HG02678 (cell line): ENCODE data around the gene UQCC2.

Experiments
- ATAC-seq: cut with Tn5 transposase; IDR thresholded peaks from one replicate; pipeline ENCODE4 v1.9.1; 2021; ENCODE audit warnings: mild to moderate bottlenecking, moderate library complexity; ENCODE audit not compliant: unreplicated experiment

The UQCC2 gene

DNA sequence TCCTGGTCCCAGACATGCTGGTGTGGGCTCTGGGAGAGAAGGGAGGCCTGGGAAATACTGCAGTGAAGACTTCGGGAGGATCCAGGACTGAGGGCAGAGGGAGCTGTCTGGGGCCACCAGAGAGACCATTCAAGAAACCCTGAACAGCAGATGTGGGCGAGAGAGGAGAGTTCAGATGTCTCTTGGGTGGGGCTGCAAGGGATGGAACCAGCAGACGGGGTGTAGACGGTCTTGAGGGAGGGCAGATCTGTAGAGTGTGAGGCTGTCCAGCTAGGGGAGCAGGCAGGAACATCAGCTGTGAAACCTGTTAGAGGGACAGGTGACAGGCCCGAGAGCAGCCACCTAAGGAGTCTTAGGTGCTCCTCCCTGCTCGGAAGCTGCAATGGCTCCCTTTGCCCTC, 51.5 kb downstream of the UQCC2 start:
- ATAC-seq = no peak

DNA sequence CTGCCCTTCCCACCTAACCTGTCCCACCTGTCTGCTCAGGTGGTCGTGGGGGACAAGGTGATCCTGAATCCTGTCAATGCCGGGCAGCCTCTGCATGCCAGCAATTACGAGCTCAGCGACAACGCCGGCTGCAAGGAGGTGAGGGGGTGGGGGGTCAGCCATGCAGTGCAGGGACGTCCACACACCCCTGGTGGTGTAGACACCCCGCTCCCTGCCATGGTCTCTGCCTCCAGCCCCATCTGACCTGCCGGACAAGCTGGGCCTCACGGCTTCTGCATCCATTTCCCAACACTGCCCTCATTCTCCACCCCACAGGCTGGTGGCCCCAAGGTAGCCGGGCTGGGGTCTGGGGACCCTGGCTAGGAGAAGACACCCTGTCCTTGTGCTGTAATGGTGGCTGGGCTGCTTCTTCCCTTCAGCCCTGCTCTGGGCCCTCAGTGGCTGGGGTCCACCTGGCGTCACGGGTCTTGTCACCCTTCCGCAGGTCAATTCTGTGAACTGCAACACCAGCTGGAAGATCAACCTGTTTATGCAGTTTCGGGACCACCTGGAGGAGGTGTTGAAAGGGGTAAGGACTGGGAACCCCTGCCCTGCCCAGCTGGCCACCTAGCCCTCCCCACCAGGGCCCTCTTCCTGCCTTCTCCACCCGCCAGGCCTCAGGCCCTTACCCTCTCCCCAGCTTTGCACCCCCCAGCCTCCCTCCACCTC, 52.4 kb downstream of the UQCC2 start:
- no peak for ATAC-seq

DNA sequence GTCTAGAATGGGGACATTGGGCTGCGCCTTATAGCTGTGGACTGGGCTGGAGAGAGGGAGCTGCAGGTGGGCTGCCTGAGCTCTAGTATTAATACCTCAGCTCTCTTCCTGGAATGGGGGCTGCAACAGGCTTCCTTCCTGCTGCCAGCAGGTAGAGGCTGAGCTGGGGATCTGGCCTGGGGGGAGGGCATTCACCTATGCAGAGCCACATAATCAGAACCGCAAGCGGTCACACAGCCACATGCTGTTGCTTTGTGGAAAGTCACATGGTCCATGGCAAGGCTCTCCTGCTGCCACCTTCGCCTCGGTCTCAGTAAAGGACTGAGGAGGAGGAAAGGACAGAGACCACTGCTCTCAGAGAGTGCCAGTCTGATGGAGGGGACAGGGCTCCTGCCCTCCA, 54.7 kb downstream of the UQCC2 start:
- ATAC-seq = no peak

DNA sequence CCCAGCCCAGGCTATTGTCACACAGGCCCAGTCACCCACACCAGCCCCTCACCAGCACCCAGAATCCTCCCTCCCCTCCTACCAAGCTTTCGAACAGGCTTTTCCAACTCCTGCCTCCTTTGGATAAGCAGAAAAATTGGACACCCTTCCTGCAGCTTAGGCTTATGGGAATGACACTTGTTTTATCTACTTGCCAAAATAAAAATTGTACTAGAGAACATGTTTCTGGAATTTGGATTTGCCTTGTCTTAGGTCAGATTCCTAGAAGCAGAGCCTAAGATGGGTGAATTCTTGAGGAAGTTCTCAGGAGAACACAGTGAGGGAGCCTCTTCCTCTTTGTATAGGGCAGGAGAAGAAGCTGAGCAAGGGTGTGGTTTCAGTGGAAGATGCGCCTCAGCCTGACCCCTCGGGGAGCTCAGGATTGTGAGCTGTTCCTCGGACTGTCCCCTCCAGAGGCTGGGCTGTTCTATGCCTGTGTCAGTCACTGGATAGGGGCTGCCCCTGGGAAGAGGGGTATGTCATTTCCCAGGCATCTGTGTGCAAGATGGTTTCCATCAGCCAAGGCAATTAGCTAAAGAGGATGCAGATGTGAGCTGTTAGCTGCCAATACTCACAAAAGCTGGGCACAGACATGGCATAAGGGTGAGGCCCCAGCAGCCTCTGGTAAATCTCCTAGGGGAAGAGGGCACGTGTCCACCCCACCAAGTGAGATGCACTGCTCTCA, 56.5 kb downstream of the UQCC2 start:
- no peak for ATAC-seq

DNA sequence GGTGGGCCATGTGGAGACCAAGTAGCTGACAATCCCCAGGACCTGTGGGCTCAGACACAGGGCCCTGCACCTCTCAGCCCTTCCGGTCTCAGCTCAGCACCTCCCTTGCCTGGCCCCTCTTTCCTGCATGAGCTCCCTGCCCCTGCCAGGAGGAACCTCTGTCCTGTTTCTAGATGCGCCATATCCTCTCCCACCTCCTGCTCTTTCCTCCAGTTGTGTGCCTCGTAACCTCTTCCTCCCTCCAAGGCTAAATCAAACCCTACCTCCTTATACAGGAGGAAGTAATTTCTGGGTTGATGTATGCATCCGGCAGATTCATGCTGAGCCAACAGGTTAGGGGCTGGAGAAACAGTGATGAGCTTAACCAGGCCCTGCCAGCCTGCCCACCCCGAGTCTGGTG, 59.5 kb downstream of the UQCC2 start:
- no peak for ATAC-seq

DNA sequence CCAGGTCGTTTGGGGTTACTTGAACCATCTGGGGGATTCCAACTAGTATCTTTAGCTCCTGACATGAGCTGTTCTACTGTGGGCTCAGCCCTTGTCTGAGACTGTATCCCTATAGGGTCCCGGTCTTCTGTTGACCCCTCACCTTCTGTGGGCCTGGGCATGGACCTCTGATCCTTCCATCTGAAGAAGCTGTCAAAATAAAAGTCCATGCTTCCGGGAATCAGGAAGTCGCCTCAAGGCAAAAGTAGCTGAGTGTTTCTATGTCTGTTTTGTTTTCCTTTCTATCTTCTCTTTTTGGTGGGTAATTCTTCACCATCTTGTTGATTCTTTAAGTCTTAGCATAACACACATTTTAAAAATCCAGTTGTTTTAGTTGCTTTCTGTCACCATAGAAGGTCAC, 60.1 kb downstream of the UQCC2 start:
- no peak for ATAC-seq
